HG02870 (cell line): Measurements from ENCODE around the gene ADAMTS19.

Experiments
- ATAC-seq: cut with Tn5 transposase; IDR thresholded peaks from one replicate; pipeline ENCODE4 v1.9.1; 2021; ENCODE audit warnings: mild to moderate bottlenecking, moderate library complexity; ENCODE audit not compliant: unreplicated experiment

ADAMTS19 gene

DNA sequence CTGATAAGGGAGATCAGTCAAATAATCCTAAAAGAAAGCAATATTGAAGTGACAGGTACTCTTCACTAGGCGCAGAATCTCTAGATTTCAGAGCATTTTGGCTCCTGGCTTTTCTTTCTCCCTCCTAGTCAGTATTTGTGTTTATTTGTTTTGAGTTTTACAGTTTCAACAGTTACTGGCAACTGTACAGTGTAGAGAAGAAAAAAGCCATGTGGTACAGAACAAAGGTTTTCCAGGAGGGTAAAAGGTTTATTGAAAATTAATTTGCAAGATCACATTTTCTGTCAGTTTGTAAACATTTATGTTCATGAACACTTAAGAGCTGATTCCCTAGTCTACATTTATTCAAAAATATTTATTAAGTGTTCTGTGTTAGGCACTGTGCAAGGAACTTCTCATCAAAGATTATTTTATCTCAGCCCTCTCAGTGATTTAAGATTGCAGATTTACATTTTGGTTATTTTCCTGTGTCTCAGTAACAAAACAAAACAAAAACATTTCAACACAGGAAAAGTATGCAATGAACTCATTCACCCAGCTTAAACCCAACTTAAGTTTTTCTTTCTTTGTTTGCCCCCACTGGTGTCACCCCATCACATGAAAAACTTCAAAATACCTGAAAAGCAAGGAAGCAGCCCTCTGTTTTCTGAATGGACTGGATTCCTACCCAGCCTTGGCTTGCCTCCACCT lies 300.7 kb downstream of the ADAMTS19 start:
- ATAC-seq = no peak

DNA sequence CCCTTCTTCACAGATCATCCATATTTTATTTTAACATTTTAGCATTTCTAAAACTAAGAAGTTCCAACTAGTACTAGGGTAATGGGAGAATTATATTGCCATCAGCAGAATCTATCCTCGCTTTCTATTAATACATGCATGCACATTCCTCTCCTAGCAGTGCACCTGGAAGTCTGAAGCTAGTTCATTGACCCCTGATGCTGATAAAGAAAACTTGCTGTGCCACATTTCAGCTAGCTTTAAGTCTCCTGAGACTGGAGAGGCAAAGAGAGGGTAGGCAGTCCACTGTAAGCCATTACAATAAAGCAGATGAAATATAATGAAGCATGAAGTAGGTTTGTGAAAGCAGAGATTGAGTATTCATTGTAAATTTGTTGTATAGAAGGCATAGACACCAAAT lies 303.6 kb downstream of the ADAMTS19 start:
- no peak for ATAC-seq

DNA sequence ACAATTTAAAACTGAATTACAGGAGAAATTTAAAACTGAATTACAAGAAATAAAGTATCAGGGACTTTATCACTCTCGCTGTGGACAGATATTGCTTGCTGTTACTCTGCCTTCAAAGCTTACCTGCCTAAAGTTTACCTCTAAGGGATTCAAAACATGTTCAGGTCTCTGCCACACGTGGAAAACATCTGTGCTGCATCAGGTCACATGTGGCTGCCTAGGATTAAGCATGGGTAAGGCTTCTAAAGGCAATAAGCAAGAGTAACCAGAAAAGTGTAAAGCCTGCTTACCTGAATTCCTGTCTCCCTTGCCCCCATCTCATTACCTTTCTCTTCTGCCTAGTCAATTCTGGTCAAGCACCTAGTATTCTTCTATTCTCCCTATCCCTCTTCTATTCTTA lies 306.7 kb downstream of the ADAMTS19 start:
- ATAC-seq = no peak

DNA sequence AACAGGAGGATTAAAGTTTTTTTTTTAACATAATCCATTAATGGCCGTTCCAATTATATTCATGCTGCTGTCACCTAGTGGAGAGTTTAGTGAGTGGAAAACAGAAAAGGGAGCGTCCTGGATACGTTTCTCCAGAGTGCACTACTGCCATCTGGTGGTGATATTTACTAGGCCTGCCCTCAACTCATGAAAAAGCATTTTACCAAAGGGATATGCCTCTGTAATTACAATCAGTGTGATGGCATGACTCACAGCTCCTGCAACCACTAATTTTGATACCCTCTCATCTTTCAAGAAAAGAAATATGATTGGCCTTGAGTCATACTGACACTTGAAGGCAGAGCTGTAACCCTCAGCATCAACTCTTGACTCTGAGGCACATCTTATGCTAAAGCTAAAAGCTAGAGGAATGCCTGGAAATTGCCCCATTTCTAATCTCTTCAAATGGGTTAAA lies 307.9 kb downstream of the ADAMTS19 start:
- ATAC-seq = peak; percentile 94

DNA sequence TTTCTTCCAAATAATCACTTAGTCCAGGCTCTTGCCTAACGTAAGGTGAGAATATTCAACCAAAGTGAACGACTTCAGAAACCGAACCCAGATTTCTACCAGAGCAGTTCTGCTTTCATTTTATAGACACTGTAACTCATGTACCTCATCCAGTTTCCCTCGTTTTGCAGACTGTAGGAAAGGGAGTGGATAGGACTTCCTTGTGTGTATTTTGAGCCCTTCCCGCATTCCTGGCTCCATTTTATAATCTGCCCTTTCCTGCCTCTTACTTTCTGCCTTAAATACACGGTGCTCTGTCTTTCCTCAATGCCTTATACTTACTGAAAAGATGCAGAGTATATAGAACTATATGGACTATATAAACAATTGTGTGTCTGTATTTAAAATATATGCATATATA lies 308.6 kb downstream of the ADAMTS19 start:
- no peak for ATAC-seq

DNA sequence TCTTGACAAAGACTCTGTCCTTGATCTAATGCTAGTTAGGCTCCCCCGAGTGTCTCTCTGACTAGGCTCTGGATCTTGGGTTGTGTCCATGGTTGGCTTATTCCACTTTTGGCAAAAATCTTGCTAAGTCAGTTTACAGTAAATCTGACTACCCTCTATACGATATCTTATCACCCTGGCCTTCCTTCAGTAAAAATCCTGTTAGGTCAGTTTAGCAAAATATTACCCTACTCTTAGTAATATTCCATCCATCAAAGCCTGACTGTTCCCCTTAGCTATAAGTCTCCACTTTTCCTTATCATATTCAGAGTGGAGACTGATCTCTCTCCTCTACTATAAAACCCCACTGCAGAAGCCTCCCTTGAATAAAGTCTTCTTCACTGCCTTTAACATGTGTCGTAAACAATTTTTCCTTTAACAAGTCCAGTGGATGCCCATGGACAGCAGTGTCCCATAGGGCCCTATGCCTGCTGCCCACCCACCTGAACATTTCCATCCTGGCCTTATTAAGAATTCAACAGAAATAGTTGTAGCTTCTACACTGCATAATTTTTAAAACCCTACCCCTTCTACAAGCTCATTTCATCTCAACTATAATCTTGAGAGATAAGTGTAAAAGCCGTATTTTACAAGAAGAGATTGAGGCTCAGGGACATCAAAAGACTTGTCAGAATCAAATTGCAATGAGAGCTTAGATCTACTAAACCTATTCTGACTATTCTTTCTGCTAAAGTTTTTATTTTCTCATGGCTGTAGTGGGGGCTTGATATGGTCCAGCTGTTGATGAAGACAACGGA lies 310.1 kb downstream of the ADAMTS19 start:
- no peak for ATAC-seq

DNA sequence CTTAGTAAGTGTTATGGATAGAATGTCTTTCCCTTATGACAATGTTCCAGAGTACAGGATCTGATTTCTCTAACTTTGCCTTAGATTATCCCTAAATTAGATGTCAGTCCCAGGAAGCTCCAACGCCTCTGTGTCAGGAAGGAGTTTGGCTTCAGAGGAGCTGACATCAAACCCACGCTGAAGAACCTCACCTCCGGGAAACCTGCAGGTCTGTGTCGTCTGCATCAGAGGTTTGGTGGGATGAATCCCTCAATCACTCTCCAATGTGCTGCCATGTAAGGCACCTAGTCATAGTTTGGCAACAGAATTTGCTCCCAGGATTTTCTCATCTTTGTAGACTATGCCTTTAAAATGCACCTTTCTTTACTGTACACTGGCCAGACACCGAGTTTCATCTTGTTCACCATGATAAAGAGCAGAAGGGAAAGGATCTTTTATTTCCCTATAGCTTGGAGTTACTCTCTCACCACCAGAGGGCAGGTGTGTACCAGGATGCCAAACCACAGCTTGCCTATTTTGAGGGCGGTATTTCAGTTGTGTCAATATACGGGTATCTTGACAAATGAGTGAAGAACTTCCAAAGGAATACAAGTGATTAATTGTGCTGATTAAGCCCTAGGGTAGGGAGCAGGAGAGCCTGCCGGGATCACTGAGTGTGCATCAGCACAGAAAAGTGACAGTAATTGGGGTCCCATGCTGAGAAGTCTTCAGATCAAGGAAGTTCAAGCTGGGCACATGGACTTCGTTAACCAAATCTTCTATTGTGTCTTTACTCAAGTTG lies 311.1 kb downstream of the ADAMTS19 start:
- peak; percentile 52 for ATAC-seq

DNA sequence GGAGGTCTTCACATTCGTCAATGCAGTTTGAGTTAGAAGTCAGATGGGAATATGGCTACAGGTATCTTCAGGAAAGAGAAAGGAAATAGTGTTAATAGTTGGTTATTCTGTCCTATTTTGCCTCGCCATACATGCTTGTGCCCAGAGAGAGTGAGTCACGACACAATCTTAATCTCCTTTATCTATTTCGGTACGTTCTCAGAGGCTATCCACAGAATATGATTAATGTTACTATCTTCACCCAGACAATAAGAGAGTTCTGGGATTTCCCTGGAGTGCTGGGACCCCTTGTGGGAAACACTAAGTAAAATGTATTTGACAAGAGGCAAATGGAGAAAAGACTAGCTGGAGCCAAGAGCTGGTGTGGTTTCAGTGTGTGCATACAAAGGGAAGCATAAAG lies 313.3 kb downstream of the ADAMTS19 start:
- no peak for ATAC-seq

DNA sequence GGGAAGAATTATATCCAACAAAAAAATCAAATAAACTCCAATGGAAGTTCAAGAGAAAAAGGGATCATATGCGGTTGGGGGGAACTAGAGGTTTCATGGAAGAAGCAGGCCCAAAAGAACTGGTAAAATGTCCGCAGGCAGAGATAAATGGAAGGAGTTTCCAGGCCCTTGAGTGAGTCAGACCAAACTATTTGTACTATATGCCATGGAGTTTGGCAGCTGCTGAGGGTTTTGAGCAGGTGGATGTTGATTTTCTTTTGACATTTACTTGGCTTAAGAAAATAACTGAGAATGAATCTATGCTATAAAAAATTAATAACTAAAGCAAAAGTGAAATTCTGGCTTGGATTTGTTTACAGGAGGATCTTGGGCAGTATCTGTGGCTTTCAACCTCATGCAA lies 321.5 kb downstream of the ADAMTS19 start:
- no peak for ATAC-seq
